ENCODE data around the gene TMEM11.

The TMEM11 gene

GRCh38 chr17:21249920-21250703 is 36.2 kb upstream of the TMEM11 start:
- H3F3A ChIP-seq (ENCODE audit: insufficient read depth, low read length), result no peaks in the 10 kb centered on the region
- DNase-seq, result no peak
- no peaks in the 10 kb centered on the region for H3K79me2 ChIP-seq (ENCODE audit: low read length)
- no peaks in the 10 kb centered on the region for H3K36me3 ChIP-seq (replicated peaks; ENCODE audit: insufficient read depth, low read length)
- no peaks in the 10 kb centered on the region for H3K9me2 ChIP-seq (replicated peaks; ENCODE audit: insufficient read depth, low read length)
- no peak for TF ChIP-seq EZH2 (optimal IDR thresholded peaks at IDR 0.05; ENCODE audit: low read depth, low read length)
- TF ChIP-seq CTCF (IDR thresholded peaks at IDR 0.05; ENCODE audit: low read length), result no peak
- no peak for TF ChIP-seq EZH2phosphoT487 (IDR thresholded peaks at IDR 0.05; ENCODE audit: low read length)
- H3K9me3 ChIP-seq (replicated peaks; ENCODE audit: insufficient read depth, low read length), result no peaks in the 10 kb centered on the region
- no peak overlapping the region for H3K27ac ChIP-seq (ENCODE audit: low read length)
- no peaks in the 10 kb centered on the region for H4K20me1 ChIP-seq (ENCODE audit: insufficient read depth, low read length)
- H3K4me1 ChIP-seq (ENCODE audit: low read length), result 0 out of 2 replicates have a peak, but pooled peaks cover 7% of the 10 kb centered on the region
- no peak overlapping the region for H2AFZ ChIP-seq (ENCODE audit: low read length)
- H3K27me3 ChIP-seq (replicated peaks; ENCODE audit: insufficient read depth, low read length), result peaks cover 7% of the 10 kb centered on the region; the same call in 1 of the 2 replicates
- no peak overlapping the region for H3K4me2 ChIP-seq (ENCODE audit: low read depth, low read length)
- H3K4me3 ChIP-seq (ENCODE audit: low read length), result no peak overlapping the region
- no peak overlapping the region for H3K9ac ChIP-seq (ENCODE audit: low read length)

GRCh38 chr17:21249086-21249795 is 35.3 kb upstream of the TMEM11 start:
- Histone ChIP-seq H3K4me1 (ENCODE audit: low read length) (0 out of 2 replicates have a peak, but pooled peaks cover 7% of the 10 kb centered on the region), H2AFZ (ENCODE audit: low read length) (no peak overlapping the region), H3K36me3 (replicated peaks; ENCODE audit: insufficient read depth, low read length) (no peaks in the 10 kb centered on the region), H3K4me3 (ENCODE audit: low read length) (no peak overlapping the region), H3K9me2 (replicated peaks; ENCODE audit: insufficient read depth, low read length) (no peaks in the 10 kb centered on the region), H3K27ac (ENCODE audit: low read length) (no peak overlapping the region), H3K9ac (ENCODE audit: low read length) (no peak overlapping the region), H4K20me1 (ENCODE audit: insufficient read depth, low read length) (no peaks in the 10 kb centered on the region), H3K4me2 (ENCODE audit: low read depth, low read length) (no peak overlapping the region), H3F3A (ENCODE audit: insufficient read depth, low read length) (no peaks in the 10 kb centered on the region), H3K79me2 (ENCODE audit: low read length) (no peaks in the 10 kb centered on the region), H3K9me3 (replicated peaks; ENCODE audit: insufficient read depth, low read length) (no peaks in the 10 kb centered on the region), H3K27me3 (replicated peaks; ENCODE audit: insufficient read depth, low read length) (0 out of 2 replicates have a peak, but pooled peaks cover 4% of the 10 kb centered on the region)
- TF ChIP-seq CTCF (IDR thresholded peaks at IDR 0.05; ENCODE audit: low read length), result no peak
- TF ChIP-seq EZH2phosphoT487 (IDR thresholded peaks at IDR 0.05; ENCODE audit: low read length), result no peak
- TF ChIP-seq EZH2 (optimal IDR thresholded peaks at IDR 0.05; ENCODE audit: low read depth, low read length), result no peak
- DNase-seq, result no peak

- H3K79me2 ChIP-seq (ENCODE audit: low read length), result no peaks in the 10 kb centered on the region
- H3K9ac ChIP-seq (ENCODE audit: low read length), result no peak overlapping the region
- no peaks in the 10 kb centered on the region for H4K20me1 ChIP-seq (ENCODE audit: insufficient read depth, low read length)
- no peaks in the 10 kb centered on the region for H3K36me3 ChIP-seq (replicated peaks; ENCODE audit: insufficient read depth, low read length)
- no peak overlapping the region for H3K4me2 ChIP-seq (ENCODE audit: low read depth, low read length)
- TF ChIP-seq EZH2 (optimal IDR thresholded peaks at IDR 0.05; ENCODE audit: low read depth, low read length), result no peak
- TF ChIP-seq EZH2phosphoT487 (IDR thresholded peaks at IDR 0.05; ENCODE audit: low read length), result no peak
- no peak for TF ChIP-seq CTCF (IDR thresholded peaks at IDR 0.05; ENCODE audit: low read length)
- no peaks in the 10 kb centered on the region for H3F3A ChIP-seq (ENCODE audit: insufficient read depth, low read length)
- H3K27me3 ChIP-seq (replicated peaks; ENCODE audit: insufficient read depth, low read length), result 0 out of 2 replicates have a peak, but pooled peaks cover 4% of the 10 kb centered on the region
- H2AFZ ChIP-seq (ENCODE audit: low read length), result no peak overlapping the region
- H3K9me3 ChIP-seq (replicated peaks; ENCODE audit: insufficient read depth, low read length), result no peaks in the 10 kb centered on the region
- H3K9me2 ChIP-seq (replicated peaks; ENCODE audit: insufficient read depth, low read length), result no peaks in the 10 kb centered on the region
- no peak for DNase-seq
- 0 out of 2 replicates have a peak, but pooled peaks cover under 1% of the 10 kb centered on the region for H3K4me1 ChIP-seq (ENCODE audit: low read length)
- H3K27ac ChIP-seq (ENCODE audit: low read length), result no peak overlapping the region
- no peak overlapping the region for H3K4me3 ChIP-seq (ENCODE audit: low read length)
Measured at GRCh38 chr17:21248500-21248899, 34.5 kb upstream of the TMEM11 start.

All from MM.1S (cell line).